Measurements from ENCODE around the gene DOHH.

Gene DOHH

GRCh38 chr19:3499738-3500428 lies 591 bp downstream of the DOHH start:
- DNase-seq = no peak

- no peak for DNase-seq
Observed at GRCh38 chr19:3497757-3498520, 2.5 kb downstream of the DOHH start.

- DNase-seq = no peak
Observed at GRCh38 chr19:3496392-3497273, 3.8 kb downstream of the DOHH start.

GRCh38 chr19:3494559-3494958 lies 5.9 kb downstream of the DOHH start:
- peak; percentile 70 for DNase-seq

GRCh38 chr19:3494051-3494450 lies 6.4 kb downstream of the DOHH start:
- peak; percentile 25 for DNase-seq

GRCh38 chr19:3493651-3494050 lies 6.8 kb downstream of the DOHH start:
- no peak for DNase-seq

- DNase-seq = no peak
Observed at GRCh38 chr19:3492919-3493318, 7.6 kb downstream of the DOHH start.

GRCh38 chr19:3492131-3492839 lies 8.2 kb downstream of the DOHH start:
- DNase-seq = no peak

GRCh38 chr19:3491396-3492119 lies 8.9 kb downstream of the DOHH start:
- no peak for DNase-seq

- no peak for DNase-seq
Observed at GRCh38 chr19:3483226-3483628, 17.2 kb downstream of the DOHH start, which contains the start of gene SMIM44. TSS of gene SMIM44 (minus strand) at chr19:3483441. CDS start at chr19:3483403, 38 bp downstream.

- no peak for DNase-seq
Observed at GRCh38 chr19:3482507-3483225, 17.8 kb downstream of the DOHH start.

GRCh38 chr19:3481241-3482090 lies 19.0 kb downstream of the DOHH start:
- no peak for DNase-seq

GRCh38 chr19:3480383-3481091 lies 19.9 kb downstream of the DOHH start, which contains the start of gene SMIM24:
TSS of gene SMIM24 (minus strand) at chr19:3480525. CDS start at chr19:3480463, 62 bp downstream.
- no peak for DNase-seq

- peak; percentile 25 for DNase-seq
Observed at GRCh38 chr19:3479834-3480215, 20.6 kb downstream of the DOHH start.

- DNase-seq = peak; percentile 44
Observed at GRCh38 chr19:3479177-3479833, 21.2 kb downstream of the DOHH start.

GRCh38 chr19:3478409-3479176 lies 21.9 kb downstream of the DOHH start:
- DNase-seq = peak; percentile 28

GRCh38 chr19:3477951-3478350 lies 22.5 kb downstream of the DOHH start:
- DNase-seq = no peak

GRCh38 chr19:3477506-3477905 lies 23.0 kb downstream of the DOHH start:
- no peak for DNase-seq
